KG1 (cell line): ENCODE results near the gene SLC34A3.
"Not testable (repeated sequence)": the region's sequence is repeated elsewhere in the genome, so short reads cannot be mapped to it uniquely, and the experiment has no call there.

Experiments
- DNase-seq: peaks from one replicate; lab custom pipeline; 2025; lab: John Stamatoyannopoulos, UW

The SLC34A3 gene

DNA sequence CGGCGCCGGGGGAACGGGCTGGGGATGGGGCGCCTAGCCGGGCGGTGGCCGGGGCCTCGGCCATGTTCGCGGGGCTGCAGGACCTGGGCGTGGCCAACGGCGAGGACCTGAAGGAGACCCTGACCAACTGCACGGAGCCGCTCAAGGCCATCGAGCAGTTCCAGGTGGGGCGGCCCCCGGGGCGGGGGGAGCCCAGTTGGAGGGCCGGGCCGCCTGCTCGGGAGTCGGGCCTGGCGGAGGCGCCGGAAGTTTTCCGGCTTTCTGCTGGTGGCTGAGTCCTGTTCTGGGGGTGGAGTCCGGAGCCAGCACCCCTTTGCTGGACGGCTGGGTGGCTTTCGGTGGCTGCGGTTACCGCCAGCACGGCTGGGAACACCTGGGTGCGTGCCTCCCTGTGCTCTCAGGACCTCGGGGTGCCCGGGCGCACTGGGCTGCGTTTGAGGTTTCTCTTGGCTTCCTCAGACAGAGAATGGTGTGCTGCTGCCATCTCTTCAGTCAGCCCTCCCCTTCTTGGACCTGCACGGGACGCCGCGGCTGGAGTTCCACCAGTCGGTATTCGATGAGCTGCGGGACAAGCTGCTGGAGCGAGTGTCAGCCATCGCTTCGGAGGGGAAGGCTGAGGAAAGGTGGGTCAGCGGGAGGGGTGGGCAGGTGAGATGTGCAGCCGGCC lies 24.9 kb downstream of the SLC34A3 start:
- peak; percentile 32 for DNase-seq

DNA sequence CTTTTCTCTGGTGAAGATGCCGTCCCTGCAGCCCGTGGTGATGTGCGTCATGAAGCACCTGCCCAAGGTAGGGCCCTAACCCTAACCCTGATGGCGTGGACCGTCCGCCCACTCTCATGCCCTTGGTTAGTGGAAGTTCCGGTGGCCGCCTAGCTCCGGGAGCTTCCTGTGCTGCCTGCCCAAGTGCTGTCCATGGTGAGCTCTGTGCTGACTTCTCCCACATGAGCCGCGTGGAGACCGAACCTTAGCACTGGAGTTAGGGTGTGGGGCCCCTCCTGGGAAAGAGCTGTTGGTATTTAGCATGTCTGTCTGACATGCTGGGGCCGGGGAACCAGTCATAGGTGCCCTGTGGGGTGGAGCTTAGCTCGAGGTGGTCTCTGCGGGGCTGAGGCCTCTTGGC lies 25.7 kb downstream of the SLC34A3 start:
- no peak for DNase-seq

DNA sequence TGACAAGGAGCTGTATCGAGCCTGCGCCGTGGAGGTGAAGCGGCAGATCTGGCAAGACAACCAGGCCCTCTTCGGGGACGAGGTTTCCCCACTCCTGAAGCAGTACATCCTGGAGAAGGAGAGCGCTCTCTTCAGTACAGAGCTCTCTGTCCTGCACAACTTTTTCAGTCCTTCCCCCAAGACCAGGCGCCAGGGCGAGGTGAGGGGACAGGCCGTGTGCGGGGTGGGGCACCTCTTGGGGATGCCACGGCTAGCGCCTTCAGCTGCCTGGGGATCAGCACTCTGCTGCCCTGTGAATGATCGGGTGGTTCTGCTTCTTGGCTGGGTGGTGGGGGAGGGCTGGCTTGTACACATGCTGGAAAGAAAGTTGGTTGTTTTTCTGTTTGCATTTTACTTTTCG lies 26.2 kb downstream of the SLC34A3 start:
- DNase-seq = no peak

DNA sequence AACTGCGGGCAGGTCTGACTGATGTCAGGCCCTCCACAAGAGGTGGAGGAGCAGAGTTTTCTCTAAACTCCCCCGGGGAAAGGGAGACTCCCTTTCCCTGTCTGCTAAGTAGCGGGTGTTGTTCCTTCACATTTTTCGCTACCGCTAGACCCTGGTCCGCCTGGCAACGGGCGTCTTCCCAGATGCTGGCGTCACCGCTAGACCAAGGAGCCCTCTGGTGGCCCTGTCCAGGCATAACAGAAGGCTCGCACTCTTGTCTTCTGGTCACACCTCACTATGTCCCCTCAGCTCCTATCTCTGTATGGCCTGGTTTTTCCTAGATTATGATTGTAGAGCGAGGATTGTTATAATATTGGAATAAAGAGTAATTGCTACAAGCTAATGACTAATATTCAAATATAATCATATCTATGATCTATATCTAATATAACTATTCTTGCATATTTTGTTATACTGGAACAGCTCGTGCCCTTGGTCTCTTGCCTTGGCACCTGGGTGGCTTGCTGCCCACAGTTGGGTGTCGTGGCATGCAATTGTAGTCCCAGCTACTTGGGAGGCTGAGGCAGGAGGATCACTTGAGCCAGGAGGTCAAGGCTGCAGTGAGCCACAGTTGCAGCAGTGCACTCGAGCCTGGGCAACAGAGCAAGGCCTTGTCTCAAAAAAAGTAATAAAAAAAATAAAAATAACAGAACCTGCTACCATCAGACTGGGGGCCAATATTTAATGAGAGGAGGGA lies 31.6 kb downstream of the SLC34A3 start:
- DNase-seq = not testable (repeated sequence)

DNA sequence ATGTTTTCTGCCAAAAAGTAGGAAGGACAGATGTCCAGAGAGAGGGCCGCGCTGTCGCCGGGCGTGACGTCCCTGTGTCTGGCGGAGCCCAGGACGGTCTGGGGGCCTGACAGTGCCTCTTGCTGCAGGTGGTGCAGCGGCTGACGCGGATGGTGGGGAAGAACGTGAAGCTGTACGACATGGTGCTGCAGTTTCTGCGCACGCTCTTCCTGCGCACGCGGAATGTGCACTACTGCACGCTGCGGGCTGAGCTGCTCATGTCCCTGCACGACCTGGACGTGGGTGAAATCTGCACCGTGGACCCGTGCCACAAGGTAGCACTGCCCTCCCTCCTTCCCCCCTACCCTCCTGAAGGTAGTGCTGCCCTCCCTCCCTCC lies 32.2 kb downstream of the SLC34A3 start:
- DNase-seq = no peak

DNA sequence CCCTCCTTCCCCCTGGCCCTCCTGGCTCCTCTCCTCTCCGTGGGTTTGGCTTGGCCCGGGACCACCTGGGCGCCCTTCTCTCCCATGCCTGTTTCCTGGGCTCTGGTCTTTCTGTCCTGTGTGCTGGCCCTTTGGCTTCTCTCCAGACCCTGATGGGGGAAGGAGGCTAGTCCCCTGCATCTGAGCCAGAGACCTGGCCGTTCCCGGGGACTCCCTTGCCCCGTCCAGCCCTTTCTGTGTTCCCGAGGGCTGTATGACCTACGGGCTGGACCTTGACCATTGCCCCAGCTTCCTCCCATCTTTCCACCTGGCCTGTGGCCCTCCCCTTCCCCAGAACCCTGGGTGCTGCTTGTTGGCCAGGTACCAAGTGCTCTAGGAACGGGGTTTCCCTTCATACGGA lies 32.8 kb downstream of the SLC34A3 start:
- DNase-seq = no peak

DNA sequence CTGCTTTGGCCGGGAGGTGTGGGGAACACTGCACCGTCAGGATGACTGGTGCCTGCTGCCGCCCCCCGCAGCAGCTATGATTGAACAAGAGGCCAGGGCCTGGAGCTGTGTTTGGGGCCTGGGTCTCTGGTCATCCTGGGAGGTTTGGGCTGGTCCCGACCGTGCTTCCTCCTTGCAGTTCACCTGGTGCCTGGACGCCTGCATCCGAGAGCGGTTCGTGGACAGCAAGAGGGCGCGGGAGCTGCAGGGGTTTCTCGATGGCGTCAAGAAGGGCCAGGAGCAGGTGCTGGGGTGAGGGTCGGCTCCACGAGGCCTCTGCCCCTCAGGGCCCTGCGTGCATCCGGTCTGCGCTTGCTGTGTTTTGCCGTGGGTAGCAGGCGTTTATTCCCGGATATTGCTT lies 33.4 kb downstream of the SLC34A3 start:
- DNase-seq = no peak

DNA sequence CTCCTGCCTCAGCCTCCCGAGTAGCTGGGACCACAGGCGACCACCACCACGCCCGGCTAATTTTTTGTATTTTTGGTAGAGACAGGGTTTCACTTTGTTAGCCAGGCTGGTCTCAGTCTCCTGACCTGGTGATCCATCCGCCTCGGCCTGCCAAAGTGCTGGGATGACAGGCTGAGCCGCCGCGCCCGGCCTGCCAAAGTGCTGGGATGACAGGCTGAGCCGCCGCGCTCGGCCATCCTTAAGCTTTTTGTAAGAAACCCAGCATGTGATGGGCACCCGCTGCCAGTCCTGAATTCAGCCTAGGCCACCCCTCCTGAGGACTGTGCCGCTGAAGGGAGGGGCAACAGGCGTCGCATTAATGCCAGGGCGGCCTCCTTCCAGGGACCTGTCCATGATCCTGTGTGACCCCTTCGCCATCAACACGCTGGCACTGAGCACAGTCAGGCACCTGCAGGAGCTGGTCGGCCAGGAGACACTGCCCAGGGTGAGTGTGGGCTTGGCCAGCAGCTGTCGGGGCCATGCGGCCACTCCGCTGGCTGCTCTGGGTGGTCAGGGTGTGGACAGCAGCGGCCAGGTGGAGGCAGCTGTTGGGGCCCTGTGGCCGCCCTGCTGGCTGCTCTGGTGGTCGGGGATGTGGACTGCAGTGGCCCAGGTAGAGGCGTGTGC lies 34.9 kb downstream of the SLC34A3 start:
- DNase-seq = no peak

DNA sequence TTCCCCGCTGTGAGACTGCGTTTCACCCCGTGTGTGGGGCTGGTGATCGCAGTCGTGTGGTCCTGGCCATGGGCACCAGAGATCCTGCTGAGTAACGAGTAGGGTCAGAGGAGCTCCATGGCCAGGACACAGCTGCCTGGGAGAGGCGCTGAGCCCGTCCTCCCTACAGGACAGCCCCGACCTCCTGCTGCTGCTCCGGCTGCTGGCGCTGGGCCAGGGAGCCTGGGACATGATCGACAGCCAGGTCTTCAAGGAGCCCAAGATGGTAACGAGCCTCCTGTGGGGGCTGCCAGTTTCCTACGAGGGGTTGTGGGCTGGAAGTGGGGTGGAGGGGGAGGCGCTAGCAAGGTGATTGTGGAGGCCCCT lies 35.4 kb downstream of the SLC34A3 start:
- no peak for DNase-seq

DNA sequence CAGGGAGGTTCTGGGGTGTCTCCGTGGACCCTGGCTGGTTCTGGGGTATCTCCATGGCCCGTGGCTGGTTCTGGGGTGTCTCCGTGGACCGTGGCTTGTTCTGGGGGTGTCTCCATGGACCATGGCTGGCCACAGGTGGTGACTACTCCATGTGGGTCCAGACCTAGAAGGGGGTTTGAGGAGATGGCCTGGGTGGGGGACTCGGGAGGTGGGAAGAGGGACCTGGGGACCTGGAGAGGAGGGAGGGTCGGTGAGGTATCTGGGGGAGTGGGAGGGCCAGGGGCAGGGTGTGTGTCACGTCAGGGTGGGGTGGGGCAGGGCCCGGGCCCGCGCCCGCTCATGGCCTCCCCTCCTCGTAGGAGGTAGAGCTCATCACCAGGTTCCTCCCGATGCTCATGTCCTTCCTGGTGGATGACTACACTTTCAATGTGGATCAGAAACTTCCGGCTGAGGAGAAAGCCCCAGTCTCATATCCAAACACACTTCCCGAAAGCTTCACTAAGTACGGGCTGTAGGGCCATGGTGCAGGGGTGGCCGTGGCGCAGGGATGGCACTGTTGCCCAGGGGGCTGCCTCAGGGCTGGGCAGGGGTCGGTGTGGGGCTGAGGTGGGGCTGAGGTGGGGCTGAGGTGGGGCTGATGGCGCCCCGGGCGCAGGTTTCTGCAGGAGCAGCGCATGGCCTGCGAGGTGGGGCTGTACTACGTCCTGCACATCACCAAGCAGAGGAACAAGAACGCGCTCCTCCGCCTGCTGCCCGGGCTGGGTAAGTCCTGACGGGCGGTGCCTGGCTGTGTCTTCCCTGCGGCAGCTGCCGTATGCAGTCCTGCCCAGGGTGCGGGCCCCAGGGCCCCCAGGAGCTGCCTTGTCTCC lies 36.1 kb downstream of the SLC34A3 start:
- no peak for DNase-seq

DNA sequence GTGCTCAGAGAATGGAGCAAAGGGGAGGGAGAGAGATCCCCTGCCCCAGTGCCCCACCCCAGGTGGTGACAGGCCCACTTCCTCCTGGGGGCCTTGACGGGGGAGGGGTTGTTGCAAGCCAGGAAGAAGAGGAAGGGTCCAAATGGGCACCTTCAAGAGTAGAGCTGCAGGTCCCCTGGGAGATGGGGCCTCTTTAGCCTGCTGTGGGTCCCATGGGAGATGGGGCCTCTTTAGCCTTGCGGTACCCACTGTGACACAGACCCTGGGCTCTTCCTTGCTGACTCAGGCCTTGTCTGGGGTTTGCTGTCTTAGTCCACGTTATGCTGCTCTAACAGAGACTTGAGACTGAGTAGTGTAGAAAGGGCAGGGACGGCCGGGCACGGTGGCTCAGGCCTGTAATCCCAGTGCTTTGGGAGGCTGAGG lies 37.2 kb downstream of the SLC34A3 start:
- DNase-seq = no peak

DNA sequence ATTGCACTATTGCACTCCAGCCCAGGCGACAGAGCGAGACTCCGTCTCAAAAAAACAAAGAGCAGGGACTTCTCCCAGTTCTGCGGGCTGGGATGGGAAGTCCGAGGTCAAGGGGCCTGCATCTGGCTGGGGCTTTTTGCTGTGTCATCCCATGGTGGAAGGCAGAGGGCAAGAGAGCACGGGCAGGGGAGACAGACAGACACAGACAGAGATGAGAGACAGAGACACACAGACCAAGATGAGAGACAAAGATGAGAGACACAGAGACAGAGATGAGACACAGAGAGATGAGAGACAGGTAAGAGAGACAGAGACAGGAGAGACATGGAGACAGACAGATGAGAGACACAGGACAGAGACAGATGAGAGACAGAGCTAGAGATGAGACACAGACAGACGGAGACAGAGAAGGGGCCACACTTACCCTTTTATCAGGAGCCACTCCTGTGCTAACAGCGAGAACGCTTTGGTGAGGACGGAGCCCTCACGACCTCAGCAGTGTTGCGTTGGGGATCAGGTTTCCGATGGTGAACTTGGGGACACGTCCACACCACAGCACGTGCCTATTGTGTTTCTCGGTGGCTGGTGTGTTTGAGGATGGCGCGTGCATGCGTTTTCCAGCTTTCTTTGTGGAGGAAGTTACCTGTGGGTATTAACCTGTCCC lies 38.0 kb downstream of the SLC34A3 start:
- no peak for DNase-seq

DNA sequence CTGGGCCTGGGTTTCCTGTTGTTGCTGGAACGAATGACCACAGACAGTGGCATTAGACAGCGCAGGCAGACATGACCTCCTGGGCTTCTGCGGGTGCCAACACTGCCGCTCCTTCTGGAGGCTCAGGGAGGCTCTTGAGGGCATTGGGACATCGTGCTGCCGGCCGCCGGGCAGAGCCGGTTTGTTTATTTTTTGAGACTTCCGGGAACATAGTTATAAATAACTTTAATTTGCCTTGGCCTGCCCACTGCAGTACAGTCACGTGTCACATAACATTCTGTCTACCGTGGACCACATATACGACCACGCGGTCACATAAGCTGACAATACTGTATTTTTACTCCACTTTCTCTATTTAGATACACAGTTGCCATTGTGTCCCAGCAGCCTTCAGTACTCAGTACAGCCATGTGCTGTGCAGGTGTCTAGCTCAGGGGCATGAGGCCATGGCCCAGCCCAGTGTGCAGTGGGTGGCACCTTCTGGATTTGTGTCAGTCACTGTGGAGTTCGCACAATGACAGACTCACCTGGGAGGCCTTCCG lies 38.6 kb downstream of the SLC34A3 start:
- no peak for DNase-seq

DNA sequence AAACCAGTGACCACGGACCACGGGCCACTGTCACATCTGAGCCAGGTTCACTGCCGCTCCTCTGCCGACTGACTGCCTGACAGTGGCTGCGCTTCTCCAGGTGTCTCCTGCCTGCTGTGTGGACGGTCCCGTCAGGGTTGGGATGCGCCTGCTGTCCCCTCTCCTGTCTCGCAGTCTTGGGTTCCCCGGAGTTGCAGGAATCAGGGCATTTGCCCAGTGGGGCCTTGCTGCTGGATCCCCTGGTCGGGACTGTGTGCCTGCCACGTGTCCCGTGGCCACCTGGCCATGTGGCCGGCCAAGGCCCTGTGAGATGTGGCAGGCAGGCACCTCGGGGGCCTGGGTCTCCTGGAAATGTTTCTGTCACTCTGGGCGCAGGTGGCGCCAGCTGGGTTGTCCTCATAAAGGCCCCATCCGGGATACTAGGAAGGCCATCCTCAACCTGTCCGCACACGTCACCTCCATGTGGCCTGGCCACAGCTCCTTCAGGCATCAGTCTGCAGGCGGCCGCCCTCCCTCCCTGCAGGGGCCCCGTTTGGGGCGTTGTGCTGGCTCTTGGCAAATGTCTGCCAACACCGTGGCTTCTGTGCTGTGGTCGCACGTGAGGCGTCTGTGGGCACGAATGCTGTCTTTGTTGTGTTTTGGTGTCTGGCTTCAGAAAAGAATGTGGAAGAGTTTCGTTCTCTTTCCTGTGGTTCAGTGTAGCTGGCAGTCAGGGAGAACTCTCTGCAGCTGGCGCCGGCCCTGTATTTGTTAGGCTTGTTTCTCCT lies 40.4 kb downstream of the SLC34A3 start:
- no peak for DNase-seq

DNA sequence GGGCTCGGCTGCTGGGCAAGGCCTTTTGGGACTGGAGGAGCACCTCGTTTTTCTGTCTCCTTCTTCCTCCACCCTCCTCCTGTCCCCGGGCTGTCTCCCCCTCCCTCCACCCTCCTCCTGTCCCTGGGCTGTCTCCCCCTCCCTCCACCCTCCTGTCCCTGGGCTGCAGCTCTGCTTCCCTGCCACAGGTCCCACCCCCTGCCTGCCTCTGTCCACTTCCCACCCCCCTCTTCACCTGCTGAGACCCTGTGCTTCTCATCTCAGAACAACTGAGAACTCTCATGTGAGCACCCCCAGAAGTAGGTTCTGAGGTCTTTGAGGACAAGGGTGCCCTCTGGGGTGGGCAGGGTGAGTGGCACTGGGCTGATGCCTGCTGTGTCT lies 41.0 kb downstream of the SLC34A3 start:
- DNase-seq = no peak

DNA sequence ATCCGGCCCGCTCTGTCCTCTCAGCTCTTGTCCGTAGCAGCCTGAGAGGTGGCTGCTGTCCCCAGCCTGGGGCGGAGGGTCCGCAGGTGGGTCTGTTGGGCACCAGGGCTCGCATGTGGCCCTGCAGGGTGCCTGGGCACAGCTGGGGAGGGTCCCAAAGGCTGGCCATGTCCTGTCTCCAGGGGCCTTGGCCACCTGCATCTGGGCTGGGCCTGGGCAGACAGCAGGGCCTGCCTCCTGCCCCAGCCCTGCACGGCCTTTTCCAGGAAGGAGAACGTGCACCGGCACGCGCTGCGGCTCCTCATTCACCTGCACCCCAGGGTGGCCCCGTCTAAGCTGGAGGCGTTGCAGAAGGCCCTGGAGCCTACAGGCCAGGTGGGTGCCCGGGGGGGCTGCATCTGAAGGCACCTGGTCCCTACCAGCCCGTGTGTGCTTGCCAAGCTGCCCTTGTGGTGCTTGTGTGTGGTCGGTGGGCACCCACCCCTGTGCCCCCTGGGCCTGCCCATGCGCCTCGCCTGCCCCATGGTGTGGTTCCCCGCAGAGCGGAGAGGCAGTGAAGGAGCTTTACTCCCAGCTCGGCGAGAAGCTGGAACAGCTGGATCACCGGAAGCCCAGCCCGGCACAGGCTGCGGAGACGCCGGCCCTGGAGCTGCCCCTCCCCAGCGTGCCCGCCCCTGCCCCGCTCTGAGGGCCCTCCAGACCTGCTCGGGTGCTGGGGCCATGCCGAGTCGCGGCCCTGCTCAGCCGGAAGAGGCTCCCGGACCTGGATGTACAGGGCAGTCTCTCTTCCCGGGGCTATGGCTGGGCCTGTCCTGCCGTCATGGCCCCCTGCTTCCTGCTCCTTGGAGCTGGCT lies 41.8 kb downstream of the SLC34A3 start:
- DNase-seq = no peak

DNA sequence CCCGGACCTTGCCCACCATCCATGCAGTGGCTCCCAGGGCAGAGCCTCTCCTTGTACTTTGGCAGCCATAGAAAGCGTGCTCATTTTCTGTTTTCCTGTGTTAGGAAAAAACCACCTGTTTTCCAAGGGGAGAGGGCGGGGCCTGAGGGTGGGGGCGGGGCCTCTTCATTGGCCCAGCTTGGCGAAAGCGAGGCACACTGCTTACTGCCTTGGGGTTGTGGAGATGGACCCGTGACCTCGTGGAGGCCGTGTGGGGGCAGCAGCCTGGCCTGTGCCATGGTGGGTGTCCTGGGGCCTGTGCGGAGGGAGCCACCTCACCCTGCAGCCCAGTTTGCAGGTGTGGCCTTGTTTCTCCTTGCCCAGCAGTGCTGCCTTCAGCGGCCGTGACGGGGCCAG lies 42.4 kb downstream of the SLC34A3 start:
- DNase-seq = no peak

DNA sequence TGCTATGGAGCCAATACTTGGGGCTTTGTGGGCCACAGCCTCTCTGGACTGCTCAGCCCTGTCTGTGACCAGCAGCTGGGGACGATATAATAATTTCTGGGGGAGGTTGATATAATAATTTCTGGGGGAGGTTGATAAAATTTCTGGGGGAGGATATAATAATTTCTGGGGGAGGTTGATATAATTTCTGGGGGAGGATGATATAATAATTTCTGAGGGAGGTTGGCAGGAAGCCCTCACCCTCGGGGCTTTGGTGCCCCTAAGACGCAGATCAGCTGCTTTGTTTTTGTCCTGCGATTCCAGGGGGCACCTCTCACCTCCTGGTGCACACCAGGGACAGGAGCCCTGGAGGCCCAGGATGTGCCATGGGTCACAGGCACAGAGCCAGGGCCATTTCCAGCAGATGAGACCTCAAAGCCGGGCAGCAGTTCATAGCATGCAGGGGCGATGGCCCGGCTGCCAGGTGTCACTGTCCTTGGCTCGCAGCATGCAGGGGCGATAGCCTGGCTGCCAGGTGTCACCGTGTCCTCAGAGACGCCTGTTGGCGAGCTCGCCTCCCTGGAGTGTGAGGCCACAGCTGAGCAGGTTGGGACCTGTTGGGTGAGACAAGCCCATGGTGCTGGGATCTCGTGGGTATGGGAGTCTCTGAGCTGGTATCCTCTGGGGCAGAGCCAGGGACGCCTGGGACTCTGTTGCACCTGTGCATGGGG lies 43.1 kb downstream of the SLC34A3 start:
- no peak for DNase-seq

DNA sequence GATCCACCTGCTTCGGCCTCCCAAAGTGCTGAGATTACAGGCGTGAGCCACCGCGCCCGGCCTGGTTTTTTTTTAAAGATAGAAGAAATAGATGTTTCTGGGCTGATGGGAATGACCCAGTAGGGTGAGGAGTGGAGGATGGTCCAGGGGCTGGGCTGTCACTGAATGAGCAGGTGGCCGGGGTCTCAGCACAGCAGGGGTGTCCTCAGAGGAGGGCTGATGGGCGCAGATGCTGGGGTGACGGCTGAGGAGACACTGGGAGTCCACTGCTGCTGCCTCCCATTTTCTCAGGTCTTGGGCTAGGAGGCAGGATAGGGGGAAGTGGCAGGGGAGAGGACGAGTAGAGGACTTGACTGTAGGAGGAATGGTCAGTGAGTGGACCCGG lies 44.5 kb downstream of the SLC34A3 start:
- no peak for DNase-seq
